Fibroblast of skin of left quadriceps (primary cell): ENCODE results near the gene CAPN12.

Source experiments
- DNase-seq, 2 experiments: peaks; one replicate each; pipeline ENCODE4 v3.0.0-alpha.2; 2013; ENCODE audit warnings: low read depth in 2 of 2

CAPN12 gene

DNA sequence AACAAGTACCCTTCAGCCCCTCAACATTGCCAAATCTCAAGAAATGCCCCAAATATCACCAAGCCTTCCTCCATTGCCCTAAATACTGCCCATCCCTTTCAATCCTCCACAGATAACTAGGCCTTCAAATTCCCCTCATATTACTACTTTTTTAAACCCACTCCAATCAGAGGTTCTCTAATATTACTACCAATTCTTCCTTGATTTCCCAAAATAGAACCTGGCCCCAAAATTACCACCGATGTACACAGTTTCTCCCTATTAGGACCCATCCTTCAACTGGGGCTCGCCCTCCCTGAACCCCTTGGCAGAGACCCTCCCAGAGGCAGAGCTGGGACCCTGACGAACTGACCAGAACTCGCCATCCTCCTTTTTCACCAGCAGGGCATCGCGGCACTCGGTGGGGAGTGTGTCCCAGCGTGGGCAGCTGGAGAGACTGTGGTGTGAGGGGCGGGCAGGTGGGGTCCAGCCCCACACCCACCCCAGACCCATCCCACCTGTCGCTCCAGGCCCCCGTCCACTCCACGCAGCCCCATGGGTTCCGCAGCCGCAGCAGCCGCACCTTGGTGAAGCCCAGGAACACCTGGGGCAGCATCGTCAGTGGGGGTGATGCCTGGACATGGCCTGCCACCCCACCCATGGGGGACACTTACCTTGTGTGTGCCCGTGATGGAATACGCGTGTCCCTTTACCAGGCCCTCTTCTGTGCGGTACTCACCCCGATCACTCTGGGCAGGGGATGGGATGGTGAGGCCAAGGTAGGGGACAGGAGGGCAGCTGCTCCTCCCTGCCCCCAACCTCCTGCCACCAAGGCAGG lies 6.1 kb downstream of the CAPN12 start:
- DNase-seq: no peak

DNA sequence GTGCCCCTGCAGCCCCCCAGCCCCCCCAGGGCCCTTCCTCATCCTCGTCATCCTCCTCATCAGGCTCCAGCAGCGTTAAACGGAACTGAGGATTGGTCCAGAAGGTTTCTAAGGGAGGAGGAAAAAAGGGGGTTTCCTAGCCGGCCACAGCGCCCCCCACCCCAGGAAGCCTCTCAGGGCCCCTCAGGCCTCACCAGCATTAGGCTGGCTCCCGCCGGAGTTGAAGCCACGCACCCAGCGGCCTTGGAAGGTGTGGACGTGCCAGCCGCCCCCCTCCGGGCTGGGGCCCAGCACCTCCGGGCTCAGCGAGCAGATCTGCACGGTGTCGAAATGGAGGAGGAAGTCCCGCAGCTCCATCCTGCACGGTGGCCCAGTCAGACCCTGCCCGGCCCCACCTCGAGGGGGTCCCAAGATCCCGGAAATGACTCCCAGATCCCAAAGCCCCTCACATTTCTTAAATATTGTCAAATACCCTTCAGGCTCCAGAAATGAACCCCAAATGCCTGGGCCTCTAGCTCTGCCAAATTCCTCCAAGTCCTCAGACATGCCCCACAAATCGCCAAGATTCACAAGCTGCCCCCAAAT lies 6.9 kb downstream of the CAPN12 start:
- DNase-seq: no peak

DNA sequence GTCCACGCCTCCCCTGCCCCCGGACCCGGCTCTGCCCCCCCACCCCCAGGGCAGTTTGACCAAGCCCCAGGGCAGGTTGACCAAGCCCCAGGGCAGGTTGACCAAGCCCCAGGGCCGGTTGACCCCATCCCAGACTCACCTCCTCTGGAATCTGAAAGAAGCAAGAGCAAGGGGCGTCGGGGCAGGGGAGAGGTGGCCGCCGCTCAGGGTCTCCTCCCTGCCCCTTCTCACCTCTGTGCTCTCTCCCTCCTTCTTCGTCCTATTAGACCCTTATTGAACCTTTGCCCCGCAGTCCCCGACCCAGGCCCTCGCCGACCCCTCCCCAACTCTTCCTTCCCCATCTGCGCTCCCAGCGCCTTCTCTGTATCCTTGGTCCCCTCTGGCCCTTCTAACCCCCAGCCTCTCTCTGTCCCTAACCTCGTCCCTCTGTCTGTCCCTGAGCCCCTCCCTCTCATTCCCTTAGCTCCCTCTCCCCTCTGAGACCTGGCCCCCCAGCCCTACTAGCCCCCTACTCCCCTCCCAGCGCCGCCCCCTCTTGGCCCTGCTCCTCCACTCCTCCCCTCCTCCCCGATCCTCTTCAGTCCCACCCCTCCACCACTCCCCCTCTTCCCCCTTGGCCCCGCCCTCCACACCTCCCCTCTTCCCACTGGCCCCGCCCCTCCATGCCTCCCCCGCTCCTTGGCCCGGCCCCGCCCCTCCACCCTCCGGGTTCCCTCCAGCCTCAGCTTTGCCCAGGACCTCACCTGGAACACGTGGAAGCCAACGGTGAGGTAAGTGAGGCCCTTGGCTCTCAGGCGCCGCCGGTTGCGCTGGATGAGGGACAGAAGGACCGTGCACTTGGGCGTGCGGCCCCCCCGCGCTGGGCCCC lies 7.6 kb downstream of the CAPN12 start:
- no peak for DNase-seq

DNA sequence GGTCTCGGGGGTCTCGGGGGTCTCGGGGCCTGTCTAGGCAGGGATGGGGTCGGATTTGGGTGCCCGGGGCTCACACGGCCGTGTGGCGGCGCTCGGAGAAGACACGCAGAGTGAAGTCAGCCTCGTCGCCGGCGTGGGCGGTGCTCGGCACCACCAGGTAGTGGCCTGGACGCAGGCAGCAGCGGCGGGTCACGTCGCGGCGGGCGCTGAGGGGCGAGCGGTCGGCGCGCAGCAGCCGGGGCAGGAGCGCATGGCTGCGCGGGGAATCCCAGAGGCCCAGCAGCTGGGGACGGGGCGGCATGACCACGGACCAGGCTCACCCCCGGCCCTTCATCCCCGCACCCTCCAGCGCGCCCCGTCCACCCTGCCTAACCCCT lies 8.2 kb downstream of the CAPN12 start:
- no peak for DNase-seq

DNA sequence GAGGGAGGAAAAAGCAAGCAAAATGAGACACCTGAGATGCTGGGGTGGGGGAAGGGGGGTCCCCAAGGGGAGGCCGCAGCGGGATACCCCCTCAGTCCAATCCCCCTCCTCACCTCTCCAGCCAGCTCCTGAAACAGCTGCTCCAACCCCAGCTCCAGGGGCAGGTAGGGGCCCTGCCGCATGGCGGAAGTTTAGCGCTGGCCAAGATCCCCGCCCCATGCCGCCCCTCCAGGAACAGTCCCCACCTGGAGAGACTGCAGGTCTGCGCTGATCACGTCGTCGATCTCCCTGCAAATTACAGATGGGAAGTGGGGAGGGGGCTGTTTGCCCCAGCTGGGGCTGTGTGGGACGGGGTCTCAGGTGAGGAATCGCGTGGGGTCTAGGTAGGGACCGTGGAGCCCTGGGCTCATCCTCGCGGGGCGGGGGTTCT lies 9.0 kb downstream of the CAPN12 start:
- no peak for DNase-seq

DNA sequence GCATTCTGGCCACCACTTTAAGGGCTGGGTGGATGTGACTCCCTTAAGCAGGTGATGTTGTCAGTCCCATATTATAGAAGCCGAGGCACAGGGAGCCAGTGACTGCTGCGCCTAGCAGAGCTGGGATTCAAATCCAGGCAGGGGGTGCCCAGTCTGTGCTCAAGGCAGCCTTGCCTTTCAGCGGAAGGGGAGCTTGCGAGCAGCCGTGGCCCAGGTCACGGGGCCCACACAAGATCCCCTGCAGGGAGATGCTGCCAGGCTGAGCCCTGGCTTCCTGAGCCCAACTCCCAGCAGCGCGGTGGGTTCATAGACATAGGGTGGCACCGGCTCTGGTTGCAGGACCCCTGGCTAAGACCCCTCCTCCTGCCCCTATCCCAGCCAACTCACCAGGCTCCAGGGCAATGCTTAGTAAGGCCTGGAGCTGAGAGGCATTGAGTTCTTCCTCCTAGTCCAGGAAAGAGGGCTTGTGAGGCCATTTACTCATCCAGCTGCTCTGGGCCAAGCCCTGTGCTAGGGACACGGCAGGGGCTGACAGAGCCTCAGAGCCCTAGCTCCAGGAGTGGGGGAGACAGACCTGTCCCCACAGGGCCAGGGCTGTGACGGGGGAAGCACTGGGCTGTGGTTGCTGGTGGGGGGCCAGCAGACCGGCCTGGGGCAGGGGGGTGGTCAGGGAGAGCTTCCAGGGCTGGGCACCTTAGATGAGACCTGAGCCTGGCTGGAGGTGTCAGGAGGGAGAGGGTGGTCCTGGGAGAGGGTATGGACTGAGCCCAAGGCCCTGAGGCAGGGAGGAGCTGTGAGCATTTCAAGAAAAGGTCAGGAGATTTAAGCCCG lies 9.6 kb downstream of the CAPN12 start:
- DNase-seq: no peak

DNA sequence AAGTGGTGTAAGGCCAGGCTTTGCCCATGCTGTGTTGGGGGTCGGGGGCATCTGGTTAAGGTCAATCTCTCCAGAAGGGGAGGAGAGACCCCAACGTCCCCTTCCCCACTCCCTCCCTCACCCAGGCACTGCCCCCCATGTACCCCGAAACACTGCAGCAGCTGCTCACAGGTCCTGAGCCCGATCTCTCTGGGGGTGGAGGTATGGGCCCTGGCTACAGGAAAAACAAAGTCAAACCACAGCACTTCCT lies 10.2 kb downstream of the CAPN12 start:
- no peak for DNase-seq

DNA sequence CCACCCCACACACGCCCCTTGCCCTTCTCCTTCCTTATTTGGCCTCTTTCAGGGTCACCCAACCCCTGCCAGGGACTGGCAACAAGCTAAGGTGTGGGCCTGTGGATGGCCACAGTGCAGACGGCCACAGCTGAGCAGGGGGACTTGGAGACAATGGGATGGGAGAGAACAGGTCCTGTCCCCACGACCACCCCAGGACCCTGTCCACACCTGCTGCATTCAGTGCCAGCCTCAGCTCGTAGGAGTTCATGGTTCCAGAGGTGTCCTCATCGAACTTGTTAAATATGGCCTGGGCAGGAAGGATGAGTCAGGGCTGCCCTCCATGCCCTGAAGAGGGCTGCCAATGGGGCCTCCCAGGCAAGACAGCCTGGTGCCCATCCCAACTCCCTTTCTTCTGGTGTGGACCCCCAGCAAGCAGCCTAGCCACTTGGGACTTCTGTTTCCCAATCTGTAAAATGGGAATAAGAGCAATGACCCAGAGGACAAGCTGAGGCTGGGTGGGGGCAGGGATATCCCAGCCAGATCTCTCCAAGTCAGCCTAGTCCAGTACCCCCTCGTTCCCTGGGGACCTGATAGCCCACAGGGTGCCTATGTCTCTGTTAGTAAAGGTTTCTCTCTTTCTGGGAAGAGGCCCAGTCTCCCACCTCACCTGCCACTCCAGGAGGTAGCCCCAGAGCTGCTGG lies 10.6 kb downstream of the CAPN12 start:
- DNase-seq: no peak

DNA sequence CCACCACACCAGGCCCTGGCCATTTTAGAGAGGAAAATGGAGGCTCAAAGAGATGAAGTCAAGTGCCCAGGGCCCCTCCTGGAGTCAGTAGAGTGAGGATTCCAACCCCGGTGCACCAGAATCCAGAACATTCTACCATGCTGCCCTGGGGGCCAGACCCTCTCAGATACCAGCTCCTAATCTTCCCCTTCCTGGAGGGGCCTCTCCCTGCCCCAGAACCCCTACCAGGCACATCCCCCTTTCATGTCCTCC lies 11.1 kb downstream of the CAPN12 start:
- no peak for DNase-seq

DNA sequence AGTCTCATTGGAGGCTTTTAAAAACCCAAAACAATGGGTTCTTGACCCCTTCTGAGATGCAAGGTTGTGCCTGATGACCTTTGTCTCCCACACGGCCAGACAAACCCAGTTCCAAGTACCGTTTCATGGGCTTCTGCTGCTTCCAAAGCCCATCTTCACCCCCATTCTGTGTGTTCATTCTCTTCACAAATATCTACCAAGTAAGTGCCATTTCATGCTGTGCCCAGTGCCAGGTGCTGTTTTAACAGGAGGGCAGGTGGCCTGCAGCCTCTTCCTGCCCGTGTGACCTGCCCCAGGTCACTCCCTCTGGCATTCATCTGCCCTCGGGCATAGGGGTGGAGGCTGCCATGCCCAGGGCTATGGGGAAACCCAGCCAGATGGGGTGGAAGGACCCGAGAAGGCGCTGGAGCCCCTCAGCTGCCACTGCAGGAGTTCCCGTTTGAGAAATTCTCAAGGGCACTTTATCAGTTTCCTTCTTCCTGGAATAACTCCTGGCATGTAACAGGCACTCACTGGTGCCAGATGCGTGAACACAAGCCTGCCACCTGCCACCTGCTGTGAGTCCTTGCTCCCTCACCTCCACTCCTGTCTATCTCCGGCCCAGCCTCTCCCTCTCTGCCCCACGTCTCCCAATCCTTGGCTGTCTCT lies 12.5 kb downstream of the CAPN12 start:
- DNase-seq: no peak

DNA sequence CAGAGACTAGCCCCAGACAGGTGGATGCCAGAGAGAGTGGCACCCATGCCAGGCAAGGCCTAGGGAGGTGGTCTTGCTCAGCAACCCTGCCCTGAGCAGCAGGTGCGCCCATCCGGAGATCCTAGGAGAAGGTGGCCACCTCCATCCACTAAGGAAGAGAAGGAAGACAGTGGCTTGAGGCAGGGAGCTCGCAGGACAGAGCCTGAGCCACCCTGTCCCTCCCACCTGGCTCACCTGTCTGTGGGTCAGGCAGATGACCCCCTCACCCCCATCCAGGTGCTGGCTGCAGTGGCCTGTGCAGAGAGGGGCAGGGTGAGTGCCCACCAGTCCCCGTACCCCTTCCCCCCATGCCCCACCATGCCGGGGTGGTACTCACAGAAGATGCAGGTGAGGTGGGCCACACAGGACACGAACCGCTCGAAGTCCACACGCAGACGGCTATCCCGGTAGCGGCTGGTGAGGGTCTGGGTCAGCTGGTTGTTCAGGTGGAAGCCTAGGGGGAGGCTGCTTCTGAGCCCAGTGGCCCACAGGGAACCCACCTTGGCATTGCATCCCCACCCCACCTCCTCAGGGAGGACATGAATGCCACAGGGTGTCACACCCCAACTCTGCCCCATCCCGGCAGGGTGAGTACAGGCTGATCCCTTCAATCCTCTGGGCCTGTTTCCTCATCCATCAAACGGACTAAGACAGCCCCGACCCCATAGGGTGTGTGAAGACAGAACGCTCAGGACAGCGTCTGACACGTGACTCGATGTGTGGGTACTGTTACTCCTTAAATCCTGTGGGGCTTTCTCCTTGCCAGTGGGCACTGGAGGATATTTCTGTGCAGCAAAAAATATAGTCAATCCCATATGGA lies 13.3 kb downstream of the CAPN12 start:
- no peak for DNase-seq

DNA sequence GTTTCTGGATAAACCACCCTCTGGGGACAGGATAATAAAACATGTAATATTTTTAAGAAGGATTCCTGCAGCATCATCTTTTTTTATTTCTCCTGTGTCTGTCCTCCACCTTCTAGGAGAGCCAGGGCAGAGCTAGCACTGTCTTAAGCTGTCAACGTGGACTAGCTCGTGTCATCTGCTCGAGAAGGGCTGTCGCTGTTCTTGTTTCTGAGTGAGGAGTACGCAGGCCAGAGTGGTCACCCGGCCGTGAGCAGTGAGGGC lies 13.9 kb downstream of the CAPN12 start:
- no peak for DNase-seq

DNA sequence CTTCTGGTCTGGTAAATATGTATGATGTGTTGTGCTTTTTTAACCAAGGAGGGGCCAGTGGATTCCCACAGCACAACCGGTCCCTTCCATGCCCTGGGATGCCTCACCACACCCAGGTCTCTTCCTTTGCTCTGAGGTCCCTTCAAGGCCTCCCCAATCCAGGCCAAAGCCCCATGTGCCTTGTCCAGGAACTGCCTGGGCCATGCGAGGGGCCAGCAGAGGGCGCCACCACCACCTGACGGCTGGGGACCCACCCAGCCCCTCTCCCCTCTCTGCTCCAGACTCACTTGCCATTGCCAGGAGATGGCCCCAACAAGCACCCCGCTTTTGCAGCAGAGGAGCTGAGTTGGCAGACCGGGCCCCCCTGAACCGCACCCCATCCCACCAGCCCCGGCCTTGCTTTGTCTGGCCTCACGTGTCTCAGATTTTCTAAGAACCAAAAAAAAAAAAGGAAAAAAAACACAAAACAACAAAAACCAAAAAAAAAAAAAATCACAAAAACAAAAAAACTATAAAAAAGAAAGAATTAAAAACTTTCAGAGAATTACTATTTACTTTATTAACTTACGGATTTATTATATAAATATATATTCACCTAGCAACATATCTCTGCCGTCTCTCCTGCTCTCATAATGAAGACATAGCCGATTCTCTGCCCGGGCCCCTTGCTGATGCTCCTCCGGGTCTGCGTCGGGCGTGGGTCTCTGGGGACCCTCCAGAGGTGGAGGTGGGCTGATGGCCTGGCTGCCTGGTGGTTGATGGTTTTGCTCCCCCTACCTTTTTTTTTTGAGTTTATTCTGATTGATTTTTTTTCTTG lies 14.4 kb downstream of the CAPN12 start:
- DNase-seq: no peak

DNA sequence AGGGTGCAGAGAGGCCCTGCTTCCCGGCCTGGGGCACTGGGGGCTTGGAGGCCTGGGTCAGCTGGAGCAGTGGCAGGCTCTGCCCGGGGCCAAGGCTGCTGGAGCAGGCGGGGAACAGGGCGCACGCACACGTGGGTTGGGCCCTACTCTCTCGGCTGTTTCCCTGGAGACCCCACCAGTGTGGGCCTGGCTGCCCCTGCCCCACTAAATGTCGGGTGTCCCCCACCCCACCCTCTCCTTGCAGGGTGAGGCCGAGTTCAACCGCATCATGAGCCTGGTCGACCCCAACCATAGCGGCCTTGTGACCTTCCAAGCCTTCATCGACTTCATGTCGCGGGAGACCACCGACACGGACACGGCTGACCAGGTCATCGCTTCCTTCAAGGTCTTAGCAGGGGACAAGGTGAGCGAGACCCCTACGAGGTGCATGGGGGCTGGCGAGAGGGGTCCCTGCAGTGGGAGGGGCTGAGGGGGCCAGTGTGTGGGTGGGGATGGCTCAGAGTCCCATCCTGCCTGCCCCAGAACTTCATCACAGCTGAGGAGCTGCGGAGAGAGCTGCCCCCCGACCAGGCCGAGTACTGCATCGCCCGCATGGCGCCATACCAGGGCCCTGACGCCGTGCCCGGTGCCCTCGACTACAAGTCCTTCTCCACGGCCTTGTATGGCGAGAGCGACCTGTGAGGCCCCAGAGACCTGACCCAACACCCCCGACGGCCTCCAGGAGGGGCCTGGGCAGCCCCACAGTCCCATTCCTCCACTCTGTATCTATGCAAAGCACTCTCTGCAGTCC lies 15.3 kb downstream of the CAPN12 start:
- no peak for DNase-seq

DNA sequence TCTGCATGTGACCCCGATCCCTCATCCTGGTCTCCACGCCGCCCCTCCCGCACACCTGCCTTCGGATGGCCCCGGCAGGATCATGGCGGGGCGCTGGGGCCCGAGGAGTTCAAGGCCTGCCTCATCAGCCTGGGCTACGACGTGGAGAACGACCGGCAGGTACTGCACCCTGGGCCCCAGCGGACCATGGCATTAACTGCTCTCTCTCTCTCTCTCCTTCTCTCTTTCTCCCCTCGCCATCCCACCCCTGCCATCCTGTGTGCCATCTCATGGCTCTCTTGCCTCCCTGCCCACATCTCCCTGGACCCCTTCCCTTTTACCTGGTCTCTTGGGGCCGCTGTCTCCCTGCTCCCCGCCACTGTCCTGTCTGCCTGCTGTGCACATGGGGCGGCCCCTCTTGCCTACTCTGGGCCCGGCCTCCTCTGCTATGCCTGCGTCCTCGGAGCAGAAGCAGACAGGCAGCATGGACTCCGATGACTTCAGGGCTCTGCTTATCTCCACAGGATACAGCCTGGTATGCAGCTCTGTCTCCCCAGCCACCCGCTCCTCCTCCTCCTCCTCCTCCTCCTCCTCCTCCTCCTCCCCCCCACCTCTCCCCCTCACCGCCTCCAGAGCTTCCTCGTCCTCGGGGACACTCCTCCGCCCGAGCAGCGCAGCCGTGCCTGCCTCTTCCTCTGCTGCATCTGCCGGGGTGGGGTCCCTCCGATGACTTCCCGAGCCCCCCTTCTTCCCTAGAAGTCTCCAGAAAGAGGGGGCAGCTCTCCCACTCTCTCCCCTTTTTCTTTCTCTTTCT lies 16.2 kb downstream of the CAPN12 start:
- no peak for DNase-seq

DNA sequence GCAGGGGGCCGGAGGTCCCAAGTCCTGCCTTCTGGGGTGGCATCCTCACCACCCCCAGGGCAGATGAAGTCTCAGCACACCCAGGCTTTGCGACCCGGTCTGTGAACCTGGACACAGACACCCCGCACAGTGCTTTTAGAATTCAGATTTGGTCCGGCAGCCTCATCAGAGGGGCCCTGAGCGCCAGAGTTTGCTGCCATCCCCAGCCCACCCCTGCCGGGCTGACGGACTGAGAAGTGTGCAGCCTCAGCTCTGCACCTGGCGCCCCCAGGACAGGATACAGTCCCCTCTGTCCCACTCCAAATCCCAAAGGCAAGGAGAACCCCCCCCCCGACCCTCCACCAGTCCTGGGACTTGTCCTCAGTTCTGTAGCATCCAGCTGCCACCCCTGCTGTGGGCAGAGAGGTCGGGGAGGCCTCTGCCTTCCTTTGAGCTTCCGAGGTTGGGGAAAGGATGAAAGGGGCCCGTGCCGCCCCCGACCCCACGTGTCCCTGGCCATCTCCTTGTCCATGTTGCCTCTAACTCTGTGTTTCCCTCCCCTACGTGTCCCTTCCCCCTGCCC lies 16.9 kb downstream of the CAPN12 start:
- DNase-seq: no peak

DNA sequence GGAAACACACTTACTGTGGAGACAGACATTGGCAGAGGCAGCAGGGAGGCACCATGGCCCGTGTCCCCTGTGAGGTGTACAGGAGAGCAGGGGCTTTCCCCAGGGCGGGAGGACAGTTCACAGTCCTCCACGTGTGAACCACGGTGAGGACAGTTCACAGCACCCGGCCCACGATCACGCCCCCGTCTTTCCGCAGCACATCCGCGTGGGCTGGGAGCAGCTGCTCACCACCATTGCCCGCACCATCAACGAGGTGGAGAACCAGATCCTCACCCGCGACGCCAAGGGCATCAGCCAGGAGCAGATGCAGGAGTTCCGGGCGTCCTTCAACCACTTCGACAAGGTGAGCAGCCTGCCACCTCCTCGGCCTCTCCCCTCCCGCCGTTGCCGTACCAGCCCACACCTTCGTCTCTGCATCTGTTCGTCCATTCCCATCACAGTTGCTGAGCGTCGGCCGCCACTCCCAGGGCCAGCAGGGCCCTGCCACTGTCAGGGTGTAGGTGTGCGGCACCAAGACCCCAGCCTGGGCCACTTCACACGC lies 17.4 kb downstream of the CAPN12 start:
- DNase-seq: no peak

DNA sequence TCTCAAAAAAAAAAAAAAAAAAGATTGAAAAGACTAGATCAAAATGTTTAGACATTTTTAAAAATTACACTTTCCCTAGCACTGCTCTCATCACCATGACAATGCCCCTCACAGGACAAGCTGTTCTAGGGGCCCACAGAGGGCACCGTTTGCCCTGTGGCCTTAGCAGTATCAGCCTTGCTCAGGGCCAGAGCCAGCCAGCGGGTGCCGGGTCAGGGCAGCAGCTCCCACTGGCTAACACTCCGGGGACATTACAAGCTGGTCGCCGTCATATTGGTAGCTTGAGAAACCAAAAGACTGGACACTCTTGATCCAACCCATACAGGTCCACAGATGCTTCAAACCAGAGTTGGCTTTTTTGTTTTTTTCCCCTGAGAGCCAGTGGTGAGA lies 18.0 kb downstream of the CAPN12 start:
- DNase-seq: no peak
